Measurements from ENCODE around the gene GALNT6. TPM values are rescaled to one million over a fixed set of nuclear protein-coding genes. Genes with fewer than 3 reads are reported as not detected.

GALNT6 gene
- total RNA-seq, 1 experiment from 2014 or later, result 101 TPM

- ATAC-seq, result no peak
- H3F3A ChIP-seq (ENCODE audit: low read length, unreplicated experiment), result no peaks in the 10 kb centered on the region
- intact Hi-C loops (cut with micrococcal nuclease), result no loop called here
- H3K4me1 ChIP-seq (ENCODE audit: insufficient read depth, low read length), result peaks cover 21% of the 10 kb centered on the region
- H3K36me3 ChIP-seq (ENCODE audit: low read depth, low read length), result no peaks in the 10 kb centered on the region
- TF ChIP-seq EZH2phosphoT487 (IDR thresholded peaks at IDR 0.05; ENCODE audit: borderline replicate concordance, low read length) (no peak), CTCF (conservative IDR thresholded peaks at IDR 0.05; ENCODE audit: low read depth, low read length) (no peak), EZH2 (IDR thresholded peaks at IDR 0.05; ENCODE audit: low read length, unreplicated experiment) (no peak)
- H3K9ac ChIP-seq (ENCODE audit: low read length), result no peak overlapping the region
- no peaks in the 10 kb centered on the region for H3K9me3 ChIP-seq (ENCODE audit: low read length)
- ChIA-PET CTCF (interaction anchor here (0.5 kb wide), 1 partner anchor 37 kb away, joined by 7 read pairs; no protein-coding TSS in a partner anchor), POLR2A (ENCODE audit: unreplicated experiment) (no interaction called here)
- H3K4me2 ChIP-seq (ENCODE audit: low read length), result no peak overlapping the region
- DNase-seq, result peak; percentile 60
- BruUV-seq (replicated peaks), result no TSS peak
- no peak overlapping the region for H3K27ac ChIP-seq (ENCODE audit: low read length)
- no peak overlapping the region for H3K4me3 ChIP-seq (ENCODE audit: low read length)
- H4K20me1 ChIP-seq (ENCODE audit: low read length), result no peaks in the 10 kb centered on the region
- no peaks in the 10 kb centered on the region for H3K9me2 ChIP-seq (replicated peaks; ENCODE audit: low read length)
- H3K27me3 ChIP-seq (ENCODE audit: low read length), result no peaks in the 10 kb centered on the region
- no peaks in the 10 kb centered on the region for H3K79me2 ChIP-seq (ENCODE audit: low read length)
- no peak overlapping the region for H2AFZ ChIP-seq (ENCODE audit: low read length)
Measured at GRCh38 chr12:51415931-51416330, 24.7 kb upstream of the GALNT6 start.

- no TSS peak for BruUV-seq (replicated peaks)
- POLR2A ChIA-PET (ENCODE audit: unreplicated experiment), result interaction anchor here (0.6 kb wide), 3 partner anchors 20 to 656 kb away, joined by 4 to 13 read pairs (median 7); partner anchors contain the start of gene ATG101
Measured at GRCh38 chr12:51413791-51414190, 22.6 kb upstream of the GALNT6 start.

More at GRCh38 chr12:51413791-51414190, 22.6 kb upstream of the GALNT6 start:
- no peaks in the 10 kb centered on the region for H3K9me2 ChIP-seq (replicated peaks; ENCODE audit: low read length)
- CTCF ChIA-PET, result interaction anchor here (0.5 kb wide), 1 partner anchor 331 kb away, joined by 4 read pairs; no protein-coding TSS in a partner anchor
- ATAC-seq, result peak; percentile 71
- peaks cover 21% of the 10 kb centered on the region for H3K4me1 ChIP-seq (ENCODE audit: insufficient read depth, low read length)
- no peaks in the 10 kb centered on the region for H3F3A ChIP-seq (ENCODE audit: low read length, unreplicated experiment)
- 0 out of 2 replicates have a peak overlapping the region, but pooled peaks have one; percentile 18 for H3K27ac ChIP-seq (ENCODE audit: low read length)
- peak; percentile 57 for DNase-seq
- H2AFZ ChIP-seq (ENCODE audit: low read length), result no peak overlapping the region
- peak overlapping the region; percentile 7; the same call in 1 of the 2 replicates for H3K4me3 ChIP-seq (ENCODE audit: low read length)
- no peaks in the 10 kb centered on the region for H3K9me3 ChIP-seq (ENCODE audit: low read length)
- peak overlapping the region; percentile 58 for H3K4me2 ChIP-seq (ENCODE audit: low read length)
- H3K79me2 ChIP-seq (ENCODE audit: low read length), result no peaks in the 10 kb centered on the region
- no peaks in the 10 kb centered on the region for H3K27me3 ChIP-seq (ENCODE audit: low read length)
- TF ChIP-seq EZH2phosphoT487 (IDR thresholded peaks at IDR 0.05; ENCODE audit: borderline replicate concordance, low read length) (no peak), CTCF (conservative IDR thresholded peaks at IDR 0.05; ENCODE audit: low read depth, low read length) (no peak), EZH2 (IDR thresholded peaks at IDR 0.05; ENCODE audit: low read length, unreplicated experiment) (no peak)
- H3K9ac ChIP-seq (ENCODE audit: low read length), result no peak overlapping the region
- H3K36me3 ChIP-seq (ENCODE audit: low read depth, low read length), result no peaks in the 10 kb centered on the region
- intact Hi-C loops (cut with micrococcal nuclease), result no loop called here
- no peaks in the 10 kb centered on the region for H4K20me1 ChIP-seq (ENCODE audit: low read length)

All from PC-3 (cell line).